HEK293 (cell line): Measurements from ENCODE around the gene PXYLP1.

Source experiments
- CTCF ChIA-PET: fragments of 350-600 bp; formaldehyde crosslinking; extraction: SDS; loops from one replicate; lab custom pipeline; 2021; ENCODE audit warnings: antibody characterized with exemption; lab: Yijun Ruan, JAX
- POLR2A ChIA-PET: fragments of 300-600 bp; formaldehyde crosslinking; extraction: SDS; loops from one replicate; lab custom pipeline; 2020; ENCODE audit warnings: antibody characterized with exemption, inconsistent platforms; lab: Yijun Ruan, JAX
- H3K27ac ChIP-seq: fragments of 200-500 bp; sonication (Bioruptor generic); 2 replicates; pipeline ENCODE4 v1.5.1; 2014; ENCODE audit warnings: low read depth, low read length, control low read depth, inconsistent platforms; ENCODE audit errors: extremely low read depth
- H3K36me3 ChIP-seq, 2 experiments: fragments of 200-500 bp in 1 of 2; sonication (Bioruptor generic) in 1 of 2; 1 replicate in 1 of 2; 2 replicates in 1 of 2; pipeline ENCODE4 v1.5.1; 2014 to 2017; ENCODE audit warnings: inconsistent platforms in 2 of 2, low read length in 2 of 2; ENCODE audit not compliant: control insufficient read depth in 2 of 2, insufficient read depth in 1 of 2
- H3K4me1 ChIP-seq: fragments of 200-500 bp; sonication (Bioruptor generic); 2 replicates; pipeline ENCODE4 v1.5.1; 2014; ENCODE audit warnings: mild to moderate bottlenecking, low read length, inconsistent platforms; ENCODE audit not compliant: control insufficient read depth, insufficient read depth
- H3K4me3 ChIP-seq: 2 replicates; pipeline ENCODE4 v1.5.1; 2011; ENCODE audit warnings: low read depth, mild to moderate bottlenecking, control low read depth, low read length, moderate library complexity
- H3K9me3 ChIP-seq: fragments of 200-500 bp; sonication (Bioruptor generic); 2 replicates; pipeline ENCODE4 v1.5.1; 2014; ENCODE audit warnings: low read depth, low read length, inconsistent platforms; ENCODE audit not compliant: control insufficient read depth, insufficient read depth
- GLIS2 ChIP-seq: fragments of 450-650 bp; formaldehyde crosslinking; IDR thresholded peaks from 2 replicates; pipeline ENCODE4 v1.5.1; 2016; ENCODE audit warnings: missing biosample characterization, missing genetic modification characterization
- TCF7L2 ChIP-seq: IDR thresholded peaks from 2 replicates; pipeline ENCODE4 v1.6.1; 2011; ENCODE audit warnings: low read depth, mild to moderate bottlenecking, inconsistent platforms, low read length, moderate library complexity, borderline replicate concordance
- YY1 ChIP-seq: fragments of 450-650 bp; formaldehyde crosslinking; IDR thresholded peaks from 2 replicates; pipeline ENCODE4 v1.5.1; 2018; ENCODE audit warnings: missing biosample characterization, missing genetic modification characterization
- ZBTB48 ChIP-seq: fragments of 450-650 bp; formaldehyde crosslinking; IDR thresholded peaks from 2 replicates; pipeline ENCODE4 v1.5.1; 2016; ENCODE audit warnings: missing biosample characterization, missing genetic modification characterization
- ZFP69B ChIP-seq: fragments of 450-650 bp; formaldehyde crosslinking; IDR thresholded peaks from 2 replicates; pipeline ENCODE4 v1.5.1; 2016; ENCODE audit warnings: missing biosample characterization, missing genetic modification characterization
- ZIC2 ChIP-seq: fragments of 450-650 bp; formaldehyde crosslinking; IDR thresholded peaks from 2 replicates; pipeline ENCODE4 v1.5.1; 2016; ENCODE audit warnings: missing biosample characterization, missing genetic modification characterization
- ZNF140 ChIP-seq: fragments of 450-650 bp; formaldehyde crosslinking; IDR thresholded peaks from 2 replicates; pipeline ENCODE4 v1.5.1; 2016; ENCODE audit warnings: missing biosample characterization, missing genetic modification characterization
- ZNF239 ChIP-seq: fragments of 450-650 bp; formaldehyde crosslinking; IDR thresholded peaks from 2 replicates; pipeline ENCODE4 v1.5.1; 2016; ENCODE audit warnings: missing biosample characterization, missing genetic modification characterization
- ZNF274 ChIP-seq, 2 experiments: fragments of 200-500 bp in 1 of 2; fragments of 450-650 bp in 1 of 2; sonication (Bioruptor generic) in 1 of 2; formaldehyde crosslinking in 1 of 2; IDR thresholded peaks; 2 replicates each; pipeline versions ENCODE4 v1.5.1 to v1.6.1; 2014 to 2016; ENCODE audit warnings: borderline replicate concordance in 1 of 2, inconsistent platforms in 1 of 2, low read length in 1 of 2, missing biosample characterization in 1 of 2, missing genetic modification characterization in 1 of 2
- ZNF311 ChIP-seq: fragments of 450-650 bp; formaldehyde crosslinking; IDR thresholded peaks from 2 replicates; pipeline ENCODE4 v1.5.1; 2017; ENCODE audit warnings: missing biosample characterization, missing genetic modification characterization, borderline replicate concordance
- ZNF426 ChIP-seq: fragments of 450-650 bp; formaldehyde crosslinking; IDR thresholded peaks from 2 replicates; pipeline ENCODE4 v1.5.1; 2017; ENCODE audit warnings: missing biosample characterization, missing genetic modification characterization, mild to moderate bottlenecking, inconsistent platforms, moderate library complexity
- ZNF626 ChIP-seq: fragments of 450-650 bp; sonication (Bioruptor Pico); formaldehyde crosslinking; IDR thresholded peaks from 2 replicates; pipeline ENCODE4 v1.5.1; 2018; ENCODE audit warnings: missing biosample characterization, missing genetic modification characterization, inconsistent platforms
- TF ChIP-seq, protein P1 (sequence below): fragments of 450-650 bp; formaldehyde crosslinking; IDR thresholded peaks from 2 replicates; pipeline ENCODE4 v1.5.1; 2016; ENCODE audit warnings: missing biosample characterization, missing genetic modification characterization
- TF ChIP-seq, protein P2 (sequence below): fragments of 450-650 bp; formaldehyde crosslinking; IDR thresholded peaks from 2 replicates; pipeline ENCODE4 v1.5.1; 2017; ENCODE audit warnings: missing biosample characterization, missing genetic modification characterization
- TF ChIP-seq, protein P3 (sequence below): fragments of 450-650 bp; formaldehyde crosslinking; IDR thresholded peaks from 2 replicates; pipeline ENCODE4 v1.5.1; 2016; ENCODE audit warnings: missing biosample characterization, missing genetic modification characterization
- TF ChIP-seq, protein P4 (sequence below): fragments of 450-650 bp; formaldehyde crosslinking; IDR thresholded peaks from 2 replicates; pipeline ENCODE4 v1.5.1; 2017; ENCODE audit warnings: missing biosample characterization, missing genetic modification characterization
- TF ChIP-seq, protein P5 (sequence below): fragments of 450-650 bp; formaldehyde crosslinking; IDR thresholded peaks from 2 replicates; pipeline ENCODE4 v1.5.1; 2016; ENCODE audit warnings: missing biosample characterization, missing genetic modification characterization

The PXYLP1 gene

DNA sequence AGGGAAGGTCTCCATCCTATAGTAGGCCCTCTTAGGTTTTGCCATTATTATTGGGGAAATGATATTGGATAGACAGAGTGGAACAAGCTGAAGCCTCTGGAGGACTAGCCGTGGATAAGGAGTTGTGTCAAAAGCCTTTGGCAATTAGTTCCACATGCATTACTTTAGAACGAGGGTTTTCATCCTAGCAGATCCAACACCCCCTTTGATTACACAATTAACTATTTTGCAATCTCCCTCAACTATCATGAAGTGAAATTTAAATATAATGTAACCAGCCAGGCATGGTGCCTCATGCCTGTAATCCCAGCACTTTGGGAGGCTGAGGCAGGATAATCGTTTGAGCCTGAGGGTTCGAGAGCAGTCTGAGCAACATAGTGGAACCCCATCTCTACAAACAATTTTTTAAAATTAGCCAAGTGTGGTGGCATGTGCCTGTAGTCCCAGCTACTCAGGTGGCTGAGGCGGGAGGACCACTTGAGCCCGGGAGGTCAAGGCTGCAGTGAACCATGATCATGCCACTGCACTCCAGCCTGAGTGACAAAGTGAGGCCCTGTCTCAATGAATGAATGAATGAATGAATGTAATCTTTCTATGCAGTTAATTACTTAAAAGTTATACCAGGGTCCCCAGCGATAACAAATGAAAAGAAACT is 56.8 kb downstream of the PXYLP1 start:
- TF ChIP-seq, protein P1, sequence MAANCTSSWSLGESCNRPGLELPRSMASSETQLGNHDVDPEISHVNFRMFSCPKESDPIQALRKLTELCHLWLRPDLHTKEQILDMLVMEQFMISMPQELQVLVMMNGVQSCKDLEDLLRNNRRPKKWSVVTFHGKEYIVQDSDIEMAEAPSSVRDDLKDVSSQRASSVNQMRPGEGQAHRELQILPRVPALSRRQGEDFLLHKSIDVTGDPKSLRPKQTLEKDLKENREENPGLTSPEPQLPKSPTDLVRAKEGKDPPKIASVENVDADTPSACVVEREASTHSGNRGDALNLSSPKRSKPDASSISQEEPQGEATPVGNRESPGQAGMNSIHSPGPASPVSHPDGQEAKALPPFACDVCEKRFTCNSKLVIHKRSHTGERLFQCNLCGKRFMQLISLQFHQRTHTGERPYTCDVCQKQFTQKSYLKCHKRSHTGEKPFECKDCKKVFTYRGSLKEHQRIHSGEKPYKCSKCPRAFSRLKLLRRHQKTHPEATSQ (tag by site-specific recombination), result no peak
- TF ChIP-seq, protein P2, sequence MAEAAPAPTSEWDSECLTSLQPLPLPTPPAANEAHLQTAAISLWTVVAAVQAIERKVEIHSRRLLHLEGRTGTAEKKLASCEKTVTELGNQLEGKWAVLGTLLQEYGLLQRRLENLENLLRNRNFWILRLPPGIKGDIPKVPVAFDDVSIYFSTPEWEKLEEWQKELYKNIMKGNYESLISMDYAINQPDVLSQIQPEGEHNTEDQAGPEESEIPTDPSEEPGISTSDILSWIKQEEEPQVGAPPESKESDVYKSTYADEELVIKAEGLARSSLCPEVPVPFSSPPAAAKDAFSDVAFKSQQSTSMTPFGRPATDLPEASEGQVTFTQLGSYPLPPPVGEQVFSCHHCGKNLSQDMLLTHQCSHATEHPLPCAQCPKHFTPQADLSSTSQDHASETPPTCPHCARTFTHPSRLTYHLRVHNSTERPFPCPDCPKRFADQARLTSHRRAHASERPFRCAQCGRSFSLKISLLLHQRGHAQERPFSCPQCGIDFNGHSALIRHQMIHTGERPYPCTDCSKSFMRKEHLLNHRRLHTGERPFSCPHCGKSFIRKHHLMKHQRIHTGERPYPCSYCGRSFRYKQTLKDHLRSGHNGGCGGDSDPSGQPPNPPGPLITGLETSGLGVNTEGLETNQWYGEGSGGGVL (tag by site-specific recombination), result no peak
- TF ChIP-seq ZNF140 (tag by site-specific recombination) (no peak), ZBTB48 (no peak), TCF7L2 (no peak), ZNF311 (tag by site-specific recombination) (no peak), ZIC2 (no peak), YY1 (no peak), ZNF626 (tag by site-specific recombination) (no peak), ZNF274 (IDR thresholded peaks at IDR 0.05; ENCODE audit: low read length) (no peak), ZNF274 (tag by site-specific recombination; IDR thresholded peaks at IDR 0.05; ENCODE audit: borderline replicate concordance) (no peak), ZFP69B (tag by site-specific recombination) (no peak), ZNF239 (tag by site-specific recombination) (no peak), GLIS2 (tag by site-specific recombination) (no peak), ZNF426 (tag by site-specific recombination) (no peak)
- TF ChIP-seq, protein P3, sequence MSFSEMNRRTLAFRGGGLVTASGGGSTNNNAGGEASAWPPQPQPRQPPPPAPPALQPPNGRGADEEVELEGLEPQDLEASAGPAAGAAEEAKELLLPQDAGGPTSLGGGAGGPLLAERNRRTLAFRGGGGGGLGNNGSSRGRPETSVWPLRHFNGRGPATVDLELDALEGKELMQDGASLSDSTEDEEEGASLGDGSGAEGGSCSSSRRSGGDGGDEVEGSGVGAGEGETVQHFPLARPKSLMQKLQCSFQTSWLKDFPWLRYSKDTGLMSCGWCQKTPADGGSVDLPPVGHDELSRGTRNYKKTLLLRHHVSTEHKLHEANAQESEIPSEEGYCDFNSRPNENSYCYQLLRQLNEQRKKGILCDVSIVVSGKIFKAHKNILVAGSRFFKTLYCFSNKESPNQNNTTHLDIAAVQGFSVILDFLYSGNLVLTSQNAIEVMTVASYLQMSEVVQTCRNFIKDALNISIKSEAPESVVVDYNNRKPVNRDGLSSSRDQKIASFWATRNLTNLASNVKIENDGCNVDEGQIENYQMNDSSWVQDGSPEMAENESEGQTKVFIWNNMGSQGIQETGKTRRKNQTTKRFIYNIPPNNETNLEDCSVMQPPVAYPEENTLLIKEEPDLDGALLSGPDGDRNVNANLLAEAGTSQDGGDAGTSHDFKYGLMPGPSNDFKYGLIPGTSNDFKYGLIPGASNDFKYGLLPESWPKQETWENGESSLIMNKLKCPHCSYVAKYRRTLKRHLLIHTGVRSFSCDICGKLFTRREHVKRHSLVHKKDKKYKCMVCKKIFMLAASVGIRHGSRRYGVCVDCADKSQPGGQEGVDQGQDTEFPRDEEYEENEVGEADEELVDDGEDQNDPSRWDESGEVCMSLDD (tag by site-specific recombination), result no peak
- TF ChIP-seq, protein P4, sequence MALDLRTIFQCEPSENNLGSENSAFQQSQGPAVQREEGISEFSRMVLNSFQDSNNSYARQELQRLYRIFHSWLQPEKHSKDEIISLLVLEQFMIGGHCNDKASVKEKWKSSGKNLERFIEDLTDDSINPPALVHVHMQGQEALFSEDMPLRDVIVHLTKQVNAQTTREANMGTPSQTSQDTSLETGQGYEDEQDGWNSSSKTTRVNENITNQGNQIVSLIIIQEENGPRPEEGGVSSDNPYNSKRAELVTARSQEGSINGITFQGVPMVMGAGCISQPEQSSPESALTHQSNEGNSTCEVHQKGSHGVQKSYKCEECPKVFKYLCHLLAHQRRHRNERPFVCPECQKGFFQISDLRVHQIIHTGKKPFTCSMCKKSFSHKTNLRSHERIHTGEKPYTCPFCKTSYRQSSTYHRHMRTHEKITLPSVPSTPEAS (tag by site-specific recombination), result no peak
- TF ChIP-seq, protein P5, sequence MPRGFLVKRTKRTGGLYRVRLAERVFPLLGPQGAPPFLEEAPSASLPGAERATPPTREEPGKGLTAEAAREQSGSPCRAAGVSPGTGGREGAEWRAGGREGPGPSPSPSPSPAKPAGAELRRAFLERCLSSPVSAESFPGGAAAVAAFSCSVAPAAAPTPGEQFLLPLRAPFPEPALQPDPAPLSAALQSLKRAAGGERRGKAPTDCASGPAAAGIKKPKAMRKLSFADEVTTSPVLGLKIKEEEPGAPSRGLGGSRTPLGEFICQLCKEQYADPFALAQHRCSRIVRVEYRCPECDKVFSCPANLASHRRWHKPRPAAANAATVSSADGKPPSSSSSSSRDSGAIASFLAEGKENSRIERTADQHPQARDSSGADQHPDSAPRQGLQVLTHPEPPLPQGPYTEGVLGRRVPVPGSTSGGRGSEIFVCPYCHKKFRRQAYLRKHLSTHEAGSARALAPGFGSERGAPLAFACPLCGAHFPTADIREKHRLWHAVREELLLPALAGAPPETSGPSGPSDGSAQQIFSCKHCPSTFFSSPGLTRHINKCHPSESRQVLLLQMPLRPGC (tag by site-specific recombination), result no peak
- POLR2A ChIA-PET, result no interaction called here
- Histone ChIP-seq H3K4me1 (no peaks in the 10 kb centered on the region), H3K36me3 (peaks cover 7 to 53% of the 10 kb centered on the region in 2 experiments; a peak in 2 of 3 replicates), H3K27ac (no peak overlapping the region), H3K4me3 (no peak overlapping the region), H3K9me3 (no peaks in the 10 kb centered on the region)
- CTCF ChIA-PET, result no interaction called here
